T-helper 9 cell (primary cell): ENCODE data around the gene SLC35A3.

Experiments used
- DNase-seq: peaks from one replicate; pipeline ENCODE4 v3.0.0-alpha.2; 2020

SLC35A3 gene

GRCh38 chr1:100077531-100077930, 107.7 kb downstream of the SLC35A3 start:
- no peak for DNase-seq

- DNase-seq: no peak
Observed at GRCh38 chr1:100080331-100080730, 110.5 kb downstream of the SLC35A3 start.
